ENCODE results near the gene MT1X. TPM values are rescaled to one million over a fixed set of nuclear protein-coding genes. Genes with fewer than 3 reads are reported as not detected.

The MT1X gene
- total and polyA plus RNA-seq, 2 donors from 2014 or later, result 223 to 476 TPM

DNA sequence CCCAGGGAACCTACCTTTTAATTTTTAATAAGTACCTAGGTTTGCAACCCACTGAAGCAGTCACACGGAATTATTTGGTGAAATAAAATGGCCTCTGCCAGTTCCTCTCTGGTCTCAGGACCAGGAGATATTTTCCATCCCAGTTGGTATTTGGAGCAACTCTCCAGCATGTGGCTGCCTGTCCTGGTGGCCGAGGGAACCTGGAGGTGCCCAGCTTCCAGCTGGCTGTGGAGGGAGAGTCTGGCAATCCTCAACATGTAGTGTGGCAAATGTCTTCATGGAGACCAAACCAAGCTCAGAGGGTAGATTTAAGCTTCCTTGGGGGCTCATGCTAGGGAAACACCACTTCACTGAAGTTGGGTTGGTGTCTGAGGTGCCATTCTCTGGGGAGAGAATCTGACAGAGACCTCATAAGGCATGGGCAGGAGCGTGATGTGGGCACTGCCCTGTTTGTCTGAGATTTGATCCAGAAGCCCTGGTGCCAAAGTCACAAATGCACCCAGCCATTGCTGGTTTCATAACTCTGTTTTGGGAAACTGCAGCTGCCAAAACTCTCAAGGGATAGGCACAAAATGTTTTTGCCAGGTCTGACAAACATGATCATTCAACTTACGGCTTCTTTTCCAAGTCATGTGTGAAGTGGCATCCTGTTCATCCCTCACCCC is 2.8 kb downstream of the MT1X start:
- TF ChIP-seq, protein P1, sequence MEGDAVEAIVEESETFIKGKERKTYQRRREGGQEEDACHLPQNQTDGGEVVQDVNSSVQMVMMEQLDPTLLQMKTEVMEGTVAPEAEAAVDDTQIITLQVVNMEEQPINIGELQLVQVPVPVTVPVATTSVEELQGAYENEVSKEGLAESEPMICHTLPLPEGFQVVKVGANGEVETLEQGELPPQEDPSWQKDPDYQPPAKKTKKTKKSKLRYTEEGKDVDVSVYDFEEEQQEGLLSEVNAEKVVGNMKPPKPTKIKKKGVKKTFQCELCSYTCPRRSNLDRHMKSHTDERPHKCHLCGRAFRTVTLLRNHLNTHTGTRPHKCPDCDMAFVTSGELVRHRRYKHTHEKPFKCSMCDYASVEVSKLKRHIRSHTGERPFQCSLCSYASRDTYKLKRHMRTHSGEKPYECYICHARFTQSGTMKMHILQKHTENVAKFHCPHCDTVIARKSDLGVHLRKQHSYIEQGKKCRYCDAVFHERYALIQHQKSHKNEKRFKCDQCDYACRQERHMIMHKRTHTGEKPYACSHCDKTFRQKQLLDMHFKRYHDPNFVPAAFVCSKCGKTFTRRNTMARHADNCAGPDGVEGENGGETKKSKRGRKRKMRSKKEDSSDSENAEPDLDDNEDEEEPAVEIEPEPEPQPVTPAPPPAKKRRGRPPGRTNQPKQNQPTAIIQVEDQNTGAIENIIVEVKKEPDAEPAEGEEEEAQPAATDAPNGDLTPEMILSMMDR (IDR thresholded peaks at IDR 0.05; ENCODE audit: borderline replicate concordance, extremely low read depth, insufficient read depth), result no peak
- DNase-seq (no peak), FAIRE-seq (no peak)
- Histone ChIP-seq H3K27me3 (ENCODE audit: control insufficient read depth, insufficient read depth, low read length) (no peaks in the 10 kb centered on the region), H3K36me3 (ENCODE audit: control insufficient read depth in 2 of 3, insufficient read depth in 3 of 3, low read length in 3 of 3) (no peaks in the 10 kb centered on the region), H3K9ac (ENCODE audit: low read length in 3 of 3) (no peak overlapping the region), H3K9me3 (ENCODE audit: control insufficient read depth in 2 of 3, insufficient read depth in 1 of 3, low read length in 3 of 3) (no peaks in the 10 kb centered on the region), H3K4me1 (ENCODE audit: control insufficient read depth in 2 of 3, insufficient read depth in 2 of 3, low read depth in 1 of 3, low read length in 3 of 3) (peaks cover 0 to 9% (median 5%) of the 10 kb centered on the region in 3 donors), H3K4me3 (ENCODE audit: low read length in 3 of 3) (peak overlapping the region in 1 of 3 donors; percentile 91), H3K27ac (ENCODE audit: low read depth in 2 of 2, low read length in 2 of 2) (peak overlapping the region in 1 of 2 donors; percentile 28)
- intact Hi-C loops (cut with DNase I), result loop anchor here (10.0 kb wide), 1 partner anchor 80 kb away; the partner anchor contains the start of gene MT2A

DNA sequence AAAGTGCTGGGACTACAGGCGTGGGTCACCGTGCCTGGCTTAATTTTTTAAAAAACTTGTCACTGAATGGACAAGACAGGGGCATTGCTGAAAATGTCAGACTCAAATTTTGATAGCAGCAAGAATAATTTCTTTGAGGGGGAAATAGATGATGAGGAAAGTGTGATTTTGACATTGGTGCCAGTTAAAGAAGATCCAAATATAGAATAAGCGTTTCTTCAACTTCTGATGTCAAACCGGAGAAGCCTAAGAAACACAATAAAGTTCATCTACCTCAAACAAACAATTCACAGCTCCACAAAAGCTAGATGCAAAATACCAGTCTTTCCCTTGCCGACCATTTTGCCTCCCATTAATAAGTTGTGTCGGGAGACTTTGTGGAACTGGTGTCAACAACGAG is 4.5 kb downstream of the MT1X start:
- no peak for FAIRE-seq
- Histone ChIP-seq H3K4me1 (ENCODE audit: control insufficient read depth in 2 of 3, insufficient read depth in 2 of 3, low read depth in 1 of 3, low read length in 3 of 3) (peaks cover 0 to 9% (median 5%) of the 10 kb centered on the region in 3 donors), H3K36me3 (ENCODE audit: control insufficient read depth in 2 of 3, insufficient read depth in 3 of 3, low read length in 3 of 3) (no peaks in the 10 kb centered on the region), H3K27me3 (ENCODE audit: control insufficient read depth, insufficient read depth, low read length) (no peaks in the 10 kb centered on the region), H3K27ac (ENCODE audit: low read depth in 2 of 2, low read length in 2 of 2) (no peak overlapping the region), H3K9me3 (ENCODE audit: control insufficient read depth in 2 of 3, insufficient read depth in 1 of 3, low read length in 3 of 3) (peaks cover 0 to 1% (median 0%) of the 10 kb centered on the region in 3 donors), H3K9ac (ENCODE audit: low read length in 3 of 3) (no peak overlapping the region), H3K4me3 (ENCODE audit: low read length in 3 of 3) (no peak overlapping the region)
- intact Hi-C loops (cut with DNase I), result loop anchor here (10.0 kb wide), 1 partner anchor 82 kb away; the partner anchor contains the start of gene MT2A
- TF ChIP-seq, protein P1 (IDR thresholded peaks at IDR 0.05; ENCODE audit: borderline replicate concordance, extremely low read depth, insufficient read depth), result no peak
- DNase-seq, result no peak

DNA sequence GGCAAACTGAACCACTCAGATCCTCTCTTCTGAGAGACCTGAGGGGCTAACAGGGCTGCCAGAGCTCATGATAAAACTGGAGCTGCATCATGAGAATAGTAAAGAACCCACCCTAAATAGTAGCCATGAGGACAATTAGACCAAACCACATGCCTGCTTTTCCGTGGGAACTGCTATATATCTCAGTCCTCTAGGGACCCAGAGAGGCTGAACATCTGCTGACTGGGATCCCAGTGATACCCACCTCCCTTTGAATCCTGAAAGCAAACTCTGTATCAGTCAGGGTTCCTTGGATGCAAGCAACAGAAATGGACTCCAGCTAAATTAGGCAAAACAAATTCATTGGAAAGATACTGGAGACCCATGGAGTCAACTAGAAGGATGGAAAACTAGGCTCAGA is 6.5 kb downstream of the MT1X start:
- H3K4me1 ChIP-seq (ENCODE audit: control insufficient read depth in 2 of 3, insufficient read depth in 2 of 3, low read depth in 1 of 3, low read length in 3 of 3), result peaks cover 0 to under 1% (median 0%) of the 10 kb centered on the region in 3 donors
- intact Hi-C loops (cut with DNase I), result loop anchor here (10.0 kb wide), 1 partner anchor 84 kb away; the partner anchor contains the start of gene MT2A
- H3K27me3 ChIP-seq (ENCODE audit: control insufficient read depth, insufficient read depth, low read length), result no peaks in the 10 kb centered on the region
- no peak overlapping the region for H3K9ac ChIP-seq (ENCODE audit: low read length in 3 of 3)
- TF ChIP-seq, protein P1 (IDR thresholded peaks at IDR 0.05; ENCODE audit: borderline replicate concordance, extremely low read depth, insufficient read depth), result no peak
- H3K4me3 ChIP-seq (ENCODE audit: low read length in 3 of 3), result no peak overlapping the region
- H3K27ac ChIP-seq (ENCODE audit: low read depth in 2 of 2, low read length in 2 of 2), result no peak overlapping the region
- no peaks in the 10 kb centered on the region for H3K36me3 ChIP-seq (ENCODE audit: control insufficient read depth in 2 of 3, insufficient read depth in 3 of 3, low read length in 3 of 3)
- H3K9me3 ChIP-seq (ENCODE audit: control insufficient read depth in 2 of 3, insufficient read depth in 1 of 3, low read length in 3 of 3), result peaks cover 0 to 1% (median 0%) of the 10 kb centered on the region in 3 donors
- FAIRE-seq (no peak), DNase-seq (no peak)

Data from kidney (tissue), 14 donors.